Medulla oblongata (tissue), 1 donor: ENCODE results near the gene PPIL1.
"Not testable (repeated sequence)": the region's sequence is repeated elsewhere in the genome, so short reads cannot be mapped to it uniquely, and the experiment has no call there.

Source experiments
- DNase-seq: peaks from one replicate; pipeline ENCODE4 v3.0.0-alpha.2; 2015; ENCODE audit errors: extremely low spot score

Gene PPIL1

GRCh38 chr6:36874443-36875249 is at the start of gene PPIL1:
Gene PPIL1, minus strand, starts transcription at chr6:36874803. Its CDS starts 31 bp downstream, at chr6:36874772.
- DNase-seq, result peak; percentile 92

GRCh38 chr6:36924131-36924530 is 49.5 kb upstream of the PPIL1 start:
- DNase-seq, result no peak

GRCh38 chr6:36920546-36920945 is 45.9 kb upstream of the PPIL1 start:
- DNase-seq, result no peak

- no peak for DNase-seq
These were observed 45.4 kb upstream of the PPIL1 start for GRCh38 chr6:36920049-36920448.

- no peak for DNase-seq
These were observed 43.1 kb upstream of the PPIL1 start for GRCh38 chr6:36917541-36918193.

GRCh38 chr6:36916126-36916525 is 41.5 kb upstream of the PPIL1 start:
- no peak for DNase-seq

- no peak for DNase-seq
These were observed 41.0 kb upstream of the PPIL1 start for GRCh38 chr6:36915599-36915998.

- no peak for DNase-seq
These were observed 39.7 kb upstream of the PPIL1 start for GRCh38 chr6:36914227-36914794.

GRCh38 chr6:36913082-36913481 is 38.5 kb upstream of the PPIL1 start:
- no peak for DNase-seq

GRCh38 chr6:36912586-36912985 is 38.0 kb upstream of the PPIL1 start:
- DNase-seq, result no peak

GRCh38 chr6:36912030-36912454 is 37.4 kb upstream of the PPIL1 start:
- no peak for DNase-seq

GRCh38 chr6:36908747-36909146 is 34.1 kb upstream of the PPIL1 start:
- DNase-seq, result no peak

- DNase-seq, result peak; percentile 61
These were observed 33.2 kb upstream of the PPIL1 start for GRCh38 chr6:36907781-36908180.

- DNase-seq, result peak; percentile 55
These were observed 32.1 kb upstream of the PPIL1 start for GRCh38 chr6:36906539-36907325.

GRCh38 chr6:36904851-36905393 is 30.3 kb upstream of the PPIL1 start:
- no peak for DNase-seq

GRCh38 chr6:36904114-36904513 is 29.5 kb upstream of the PPIL1 start:
- no peak for DNase-seq

GRCh38 chr6:36897609-36898008 is 23.0 kb upstream of the PPIL1 start:
- no peak for DNase-seq

- no peak for DNase-seq
These were observed 19.7 kb upstream of the PPIL1 start for GRCh38 chr6:36893976-36894932.

- not testable (repeated sequence) for DNase-seq
These were observed 16.6 kb upstream of the PPIL1 start for GRCh38 chr6:36891153-36891552.

GRCh38 chr6:36890112-36890663 is 15.6 kb upstream of the PPIL1 start:
- no peak for DNase-seq
